GM21723 (cell line): ENCODE data around the gene U2AF1L4.

ENCODE experiments used
- ATAC-seq: cut with Tn5 transposase; IDR thresholded peaks from one replicate; pipeline ENCODE4 v1.9.1; 2021; ENCODE audit warnings: mild to moderate bottlenecking, moderate library complexity; ENCODE audit not compliant: unreplicated experiment

U2AF1L4 gene

GRCh38 chr19:35757749-35758608, 12.8 kb upstream of the U2AF1L4 start, which contains the start of gene PROSER3:
PROSER3 (plus strand) TSS chr19:35758176; CDS start chr19:35758216, 40 bp downstream.
- peak; percentile 91 for ATAC-seq

DNA sequence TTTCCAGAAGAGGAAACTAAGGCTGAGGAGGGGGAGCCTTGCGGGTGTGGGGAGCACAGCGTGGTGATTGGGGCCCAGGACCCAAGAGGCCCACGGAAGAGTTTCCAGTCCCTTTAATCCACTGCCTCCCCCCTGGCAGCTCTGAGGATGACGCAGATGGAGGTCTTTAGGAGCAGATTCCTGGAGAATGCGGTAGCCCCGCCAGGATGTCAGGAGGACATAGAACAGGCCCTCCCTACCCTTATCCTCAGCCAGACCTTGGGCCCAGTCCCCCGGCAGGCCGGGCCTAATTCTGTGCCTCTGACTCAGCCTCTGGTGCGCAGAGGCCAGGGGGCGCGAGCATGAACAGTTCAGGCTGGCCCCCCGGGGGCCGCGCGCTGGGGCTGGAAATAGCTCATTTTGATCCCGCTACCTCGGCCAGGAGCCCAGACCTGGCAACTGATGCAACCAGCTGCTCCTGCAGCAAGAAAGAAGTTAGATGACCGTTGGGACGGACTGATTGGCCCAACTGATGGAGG, 12.1 kb upstream of the U2AF1L4 start:
- no peak for ATAC-seq

GRCh38 chr19:35756377-35757230, 11.4 kb upstream of the U2AF1L4 start, which contains the start of gene HSPB6:
HSPB6 (minus strand) TSS chr19:35757029; CDS start chr19:35757008, 21 bp downstream.
- ATAC-seq = no peak

DNA sequence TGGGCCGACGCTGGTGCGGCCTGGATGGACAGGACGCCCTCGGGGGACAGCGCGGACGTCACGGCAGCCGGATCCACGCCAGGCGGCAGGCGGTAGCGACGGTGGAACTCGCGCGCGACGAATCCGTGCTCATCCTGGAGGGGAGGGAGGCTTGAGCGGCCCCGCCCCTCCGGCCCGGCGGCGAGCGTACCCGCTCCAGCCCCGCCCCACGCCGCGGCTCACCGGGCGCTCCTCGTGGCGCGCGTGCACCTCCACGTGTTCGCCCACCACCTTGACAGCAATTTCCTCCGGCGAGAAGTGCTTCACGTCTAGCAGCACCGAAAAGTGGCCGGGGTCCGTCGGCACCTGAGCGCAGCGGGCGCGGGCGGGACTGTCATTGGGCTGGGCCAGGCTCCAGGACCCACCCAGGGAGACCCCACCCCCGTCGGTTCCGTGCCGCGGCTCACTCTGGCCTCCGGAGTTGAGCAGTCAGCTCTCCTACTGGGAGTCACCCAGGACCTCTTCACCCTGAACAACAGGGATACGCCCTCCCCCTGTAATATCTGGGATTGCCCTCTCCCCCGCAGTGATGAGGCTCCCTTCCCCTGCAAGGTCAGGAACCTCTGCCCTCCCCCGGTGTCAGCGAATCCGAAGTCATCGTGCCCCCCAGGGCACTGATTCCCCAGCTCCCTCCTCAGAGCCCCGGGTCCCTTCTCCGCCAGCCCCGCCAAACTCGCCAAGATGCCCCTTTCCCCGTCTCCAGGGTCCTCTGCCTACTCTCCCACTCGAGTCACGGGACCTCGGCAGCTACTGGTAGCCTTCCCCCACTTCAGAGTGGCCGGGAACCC, 10.5 kb upstream of the U2AF1L4 start:
- ATAC-seq = no peak

- no peak for ATAC-seq
Measured at GRCh38 chr19:35755131-35755549, 9.9 kb upstream of the U2AF1L4 start.

DNA sequence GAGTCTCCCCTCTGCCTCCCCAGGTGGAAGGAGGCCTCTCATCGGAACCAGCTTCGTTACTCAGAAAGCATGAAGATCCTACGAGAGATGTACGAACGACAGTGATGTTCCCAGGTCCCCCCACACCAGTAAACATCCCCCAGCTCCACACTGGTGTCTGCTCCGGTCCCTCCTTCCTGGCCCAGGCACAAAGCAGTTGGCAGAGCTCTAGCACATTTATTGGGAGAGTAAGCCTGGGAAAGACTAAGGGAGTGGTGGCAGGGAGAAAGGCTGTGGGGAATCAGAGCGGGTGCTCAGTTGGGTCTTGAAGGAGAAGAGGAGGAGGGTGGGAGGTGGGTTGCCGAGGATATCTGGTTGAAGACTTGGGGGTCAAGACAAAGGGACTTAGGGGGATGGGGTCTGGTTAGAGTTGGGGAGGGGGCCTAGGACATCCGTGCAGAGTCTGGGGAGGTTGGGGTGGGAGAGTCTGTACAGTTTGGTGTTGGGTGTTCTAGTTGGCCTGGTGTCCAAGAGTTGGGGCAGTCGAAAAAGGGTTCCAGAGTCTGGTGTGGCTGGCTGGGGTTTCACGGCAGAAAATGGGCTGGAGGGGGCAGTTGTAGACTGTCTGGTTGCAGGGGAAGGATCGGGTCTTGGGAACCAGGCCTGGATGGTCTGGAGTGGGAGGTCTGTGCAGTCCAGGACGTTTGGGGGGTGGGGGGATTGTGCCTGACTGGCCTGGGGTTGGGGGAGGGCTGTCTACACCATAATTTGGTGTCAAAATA, 9.3 kb upstream of the U2AF1L4 start:
- no peak for ATAC-seq

DNA sequence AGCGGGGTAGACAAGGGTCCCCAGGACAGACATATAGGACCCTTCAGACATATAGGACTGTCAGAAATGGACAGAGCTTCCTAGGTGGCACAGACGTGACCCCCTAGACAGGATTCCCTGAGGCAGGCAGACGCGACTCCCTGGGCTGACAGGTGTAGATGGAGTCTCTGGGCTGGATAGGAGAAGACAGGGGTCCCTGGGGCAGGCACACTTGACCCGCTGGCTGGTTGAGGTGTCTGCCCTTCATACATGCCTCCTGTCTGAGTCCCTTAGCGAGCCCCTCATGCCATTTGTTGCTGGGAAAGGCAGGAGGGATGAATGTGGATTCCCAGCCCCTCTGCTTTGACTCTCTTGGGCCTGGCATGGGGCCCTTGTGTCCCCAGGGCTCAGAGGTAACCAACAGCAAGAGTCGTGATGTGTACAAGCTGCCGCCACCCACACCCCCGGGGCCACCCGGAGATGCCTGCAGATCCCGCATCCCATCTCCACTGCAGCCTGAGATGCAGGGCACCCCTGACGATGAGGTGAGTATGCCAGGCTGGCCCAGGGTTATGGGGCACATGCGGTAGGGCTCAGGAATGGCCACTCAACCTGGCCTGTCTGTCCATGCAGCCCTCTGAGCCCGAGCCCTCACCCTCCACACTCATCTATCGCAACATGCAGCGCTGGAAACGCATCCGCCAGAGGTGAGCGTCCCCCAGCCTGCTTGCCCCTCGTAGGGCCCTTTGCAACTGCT, 8.6 kb upstream of the U2AF1L4 start:
- ATAC-seq = no peak

GRCh38 chr19:35752746-35753350, 7.6 kb upstream of the U2AF1L4 start:
- no peak for ATAC-seq

DNA sequence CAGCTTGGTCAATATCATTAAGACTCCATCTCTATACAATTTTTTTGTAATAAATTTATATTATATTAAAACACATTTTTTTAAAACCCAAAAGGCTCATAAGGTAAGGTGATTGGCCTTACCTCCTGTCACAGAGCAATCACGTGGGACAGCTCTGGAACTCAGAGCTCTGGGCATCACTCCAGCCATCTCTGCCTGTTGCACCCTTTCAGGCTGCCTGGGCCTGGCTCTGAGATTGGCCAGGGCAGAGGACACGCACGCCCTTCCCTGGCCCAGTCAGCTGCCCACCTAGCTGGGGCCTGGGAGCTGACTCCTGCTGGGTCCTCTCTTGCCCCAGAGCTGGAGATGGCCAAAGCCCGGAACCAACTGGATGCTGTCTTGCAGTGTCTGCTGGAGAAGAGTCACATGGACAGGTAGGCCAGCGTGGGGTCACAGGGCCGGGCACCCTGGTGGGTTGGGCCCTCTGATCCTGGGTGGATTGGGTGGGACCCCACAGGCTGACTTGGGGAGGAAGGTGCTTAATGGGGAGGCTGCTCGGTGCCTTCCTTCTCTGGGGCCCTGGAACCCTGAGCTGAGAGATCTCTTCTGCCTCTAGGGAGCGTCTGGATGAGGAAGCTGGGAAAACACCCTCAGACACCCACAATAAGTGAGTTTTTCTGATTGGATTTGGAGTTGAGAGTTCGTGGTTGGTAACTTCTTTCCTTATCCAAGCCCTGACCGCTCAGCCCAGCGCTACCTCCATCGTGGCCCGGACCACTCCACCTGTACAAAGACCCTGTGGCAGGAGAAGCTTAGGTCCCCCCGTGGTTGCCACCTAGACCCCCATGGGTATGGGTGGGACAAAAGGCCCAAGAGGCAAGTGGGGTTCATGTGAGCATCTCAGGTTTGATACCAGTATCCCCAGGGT, 6.9 kb upstream of the U2AF1L4 start:
- no peak for ATAC-seq

DNA sequence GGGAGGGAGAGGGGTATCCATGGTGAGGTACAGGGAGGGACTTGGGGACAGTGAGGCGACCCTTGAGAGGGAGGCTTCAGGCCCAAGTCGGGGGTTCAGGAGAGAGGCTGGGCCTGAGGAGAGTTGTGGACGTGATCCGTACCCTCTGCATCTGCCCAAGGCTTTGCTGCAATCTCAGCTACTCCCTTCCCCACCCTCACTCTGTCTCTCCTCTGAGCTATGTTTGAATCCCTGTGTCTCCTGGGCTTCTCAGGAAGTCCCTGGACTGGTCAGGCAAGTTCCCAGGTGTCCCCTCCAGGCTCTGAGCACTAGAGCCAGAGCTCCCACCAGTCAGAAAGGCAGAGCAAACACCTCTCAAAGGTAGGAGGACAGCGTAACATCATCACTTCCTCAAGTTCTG, 4.9 kb upstream of the U2AF1L4 start:
- no peak for ATAC-seq

- peak; percentile 61 for ATAC-seq
Measured at GRCh38 chr19:35748106-35749020, 3.1 kb upstream of the U2AF1L4 start, which contains the start of gene LIN37. LIN37 (plus strand) TSS chr19:35748576; CDS start chr19:35748725, 149 bp downstream.

DNA sequence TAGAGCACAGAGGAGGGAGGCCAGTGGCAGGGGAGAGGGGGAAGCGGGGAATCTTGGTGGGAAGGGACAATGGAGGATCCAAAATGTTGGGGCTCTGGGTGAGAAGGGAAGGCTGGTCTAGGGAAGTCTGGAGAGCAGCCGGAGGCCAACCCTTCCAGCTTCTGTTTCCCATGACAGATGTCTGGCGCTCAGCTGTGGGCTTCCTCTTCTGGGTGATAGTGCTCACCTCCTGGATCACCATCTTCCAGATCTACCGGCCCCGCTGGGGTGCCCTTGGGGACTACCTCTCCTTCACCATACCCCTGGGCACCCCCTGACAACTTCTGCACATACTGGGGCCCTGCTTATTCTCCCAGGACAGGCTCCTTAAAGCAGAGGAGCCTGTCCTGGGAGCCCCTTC, 1.3 kb upstream of the U2AF1L4 start:
- no peak for ATAC-seq

DNA sequence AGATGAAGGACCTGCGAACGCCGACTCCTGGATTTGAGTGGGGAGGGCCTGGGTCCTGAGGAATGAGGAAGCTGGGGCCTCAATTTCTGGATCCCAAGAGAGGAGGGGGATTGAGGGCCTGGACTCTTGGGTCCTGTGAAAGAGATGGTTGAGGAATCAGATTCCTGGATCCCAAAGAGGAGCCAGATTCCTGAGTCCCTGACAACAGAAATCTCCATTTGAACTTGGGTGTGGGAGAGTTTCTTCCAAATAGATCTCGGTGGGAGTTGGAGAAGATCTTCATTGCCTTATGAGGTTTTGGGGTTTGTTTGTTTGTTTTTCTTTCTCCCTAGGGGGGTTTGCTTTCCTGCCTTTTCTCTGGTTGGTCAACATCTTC, 857 bp upstream of the U2AF1L4 start:
- ATAC-seq = no peak

- ATAC-seq = peak; percentile 39
Measured at GRCh38 chr19:35744430-35745327, 539 bp downstream of the U2AF1L4 start.

- no peak for ATAC-seq
Measured at GRCh38 chr19:35743640-35744429, 1.4 kb downstream of the U2AF1L4 start.
